CMK (cell line): Measurements from ENCODE around the gene KIDINS220.

Source experiments
- DNase-seq: peaks from one replicate; pipeline ENCODE4 v3.0.0-alpha.2; 2010; ENCODE audit warnings: low read depth

Gene KIDINS220

GRCh38 chr2:8836971-8837794 is at the start of gene KIDINS220:
Gene KIDINS220 (minus strand): TSS chr2:8837613. CDS start chr2:8827093, 10,520 bp downstream.
- DNase-seq = peak; percentile 68

DNA sequence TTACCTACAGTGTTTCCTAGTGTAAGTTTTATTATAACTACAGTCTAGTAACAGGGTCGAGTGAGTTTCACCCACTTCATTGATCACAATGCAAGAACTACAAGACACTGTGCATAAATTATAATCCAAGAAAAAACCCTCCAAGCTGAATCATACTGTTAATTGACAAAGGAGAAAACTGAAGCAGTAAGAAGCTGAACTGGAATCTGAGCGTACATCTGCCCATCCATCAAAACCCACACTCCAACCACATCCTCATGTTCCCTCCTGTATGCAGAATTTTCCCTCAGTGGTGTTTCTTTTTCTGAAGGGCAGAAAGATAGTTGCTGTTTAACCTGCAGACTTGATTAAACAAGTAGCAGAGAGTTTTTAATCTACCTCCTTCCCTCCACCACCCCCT is 49.5 kb upstream of the KIDINS220 start:
- no peak for DNase-seq

- no peak for DNase-seq
Observed at GRCh38 chr2:8886202-8886518, 48.7 kb upstream of the KIDINS220 start.

DNA sequence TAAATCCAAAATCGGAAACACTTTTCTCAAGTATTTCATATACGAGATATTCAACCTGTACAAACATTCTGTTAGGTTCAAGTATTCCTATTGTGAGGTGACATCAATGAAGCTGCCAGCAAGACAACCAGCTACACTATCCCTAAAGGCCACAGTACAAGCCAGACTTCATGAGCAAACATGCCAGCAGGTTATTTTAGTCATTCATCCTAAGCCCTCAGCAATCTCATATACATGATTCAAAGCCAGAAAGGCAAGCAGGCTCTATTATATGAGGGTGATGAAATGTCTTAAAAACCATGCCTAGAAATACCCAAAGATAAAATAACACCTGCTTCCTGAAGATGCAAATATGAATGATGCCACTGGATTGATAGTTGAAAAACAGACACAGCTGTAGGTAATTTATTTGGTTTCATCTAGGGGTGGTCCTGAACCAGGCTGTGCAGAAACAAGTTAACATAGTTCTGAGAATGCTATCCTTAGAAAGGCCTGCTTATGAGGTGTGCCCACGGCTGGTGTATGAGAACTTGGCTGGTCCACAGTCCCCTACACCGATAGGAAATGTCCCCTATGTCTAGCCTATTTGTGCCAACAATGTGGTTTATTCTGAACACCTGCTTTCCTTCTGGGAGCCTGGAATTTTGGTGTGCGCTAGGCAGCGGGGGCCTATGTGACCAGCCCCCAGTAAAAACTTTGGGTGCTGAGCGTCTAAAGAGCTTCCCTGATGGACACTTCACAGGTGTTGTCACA is 48.2 kb upstream of the KIDINS220 start:
- no peak for DNase-seq

- no peak for DNase-seq
Observed at GRCh38 chr2:8884812-8885211, 47.4 kb upstream of the KIDINS220 start.

- no peak for DNase-seq
Observed at GRCh38 chr2:8882094-8882493, 44.7 kb upstream of the KIDINS220 start.

DNA sequence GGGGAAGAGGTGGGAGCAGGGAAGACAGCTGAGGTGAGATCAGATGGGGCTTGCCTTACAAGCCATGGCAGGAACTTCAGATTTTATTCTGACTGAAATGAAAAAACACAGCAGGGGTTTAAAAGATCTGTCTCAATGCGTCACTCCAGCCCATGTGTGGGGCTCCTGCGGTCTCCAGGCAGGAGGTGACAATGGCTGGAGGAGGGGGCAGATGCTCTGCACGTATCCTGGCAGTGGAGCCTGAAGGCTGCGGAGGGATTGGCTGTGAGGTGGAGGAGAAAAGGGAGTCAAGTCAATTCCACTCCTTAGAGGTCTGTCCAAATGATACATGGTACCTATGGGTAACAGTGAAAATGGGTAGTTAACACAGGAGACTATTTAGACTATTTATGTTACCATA is 40.5 kb upstream of the KIDINS220 start:
- DNase-seq = no peak

GRCh38 chr2:8877332-8877731 is 39.9 kb upstream of the KIDINS220 start:
- no peak for DNase-seq

- no peak for DNase-seq
Observed at GRCh38 chr2:8876628-8877027, 39.2 kb upstream of the KIDINS220 start.

DNA sequence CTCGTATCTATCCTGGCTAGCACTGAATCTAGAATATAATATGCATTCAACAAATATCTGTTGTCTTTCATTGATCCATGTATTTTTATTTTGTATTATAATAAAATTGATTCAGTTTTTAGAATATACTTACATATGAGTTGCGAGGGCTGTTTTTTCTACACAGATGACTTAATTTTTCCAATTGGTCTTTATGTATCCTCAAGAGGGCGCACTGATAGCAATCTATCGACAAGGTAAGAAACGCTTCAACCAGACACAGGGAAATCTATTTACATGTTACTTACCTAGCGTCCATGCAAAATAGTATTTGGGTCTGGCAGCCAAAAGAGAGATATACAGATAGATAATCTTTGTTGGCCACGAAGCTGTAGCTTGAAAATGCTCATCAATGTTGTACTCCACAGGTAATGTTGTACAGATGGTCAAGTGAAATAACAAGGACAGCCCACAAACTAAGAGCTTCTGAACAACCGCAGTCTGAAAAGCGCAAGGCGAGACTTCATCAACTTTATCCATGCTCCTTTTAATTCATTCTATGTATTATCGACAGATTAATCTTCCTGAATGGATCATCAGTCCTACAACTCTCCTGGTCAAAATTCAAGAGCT is 35.5 kb upstream of the KIDINS220 start:
- DNase-seq = no peak

DNA sequence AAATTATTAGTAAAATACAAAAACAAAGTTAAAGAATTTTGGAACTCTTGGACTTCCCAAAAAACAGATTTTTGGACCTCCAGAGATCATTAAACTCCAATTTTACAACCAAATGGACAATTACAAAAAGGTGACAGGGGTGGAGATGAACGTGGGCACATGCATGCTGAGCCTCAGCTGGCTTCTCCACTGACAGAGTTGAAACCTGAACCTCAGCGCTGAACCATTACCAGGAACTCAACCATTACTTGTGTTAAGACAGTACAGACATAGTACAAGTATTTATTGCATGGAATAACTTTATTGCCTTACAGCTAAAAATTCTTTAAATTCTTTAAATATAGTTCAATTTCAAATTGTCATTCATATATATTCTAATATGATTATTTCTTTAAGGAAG is 33.0 kb upstream of the KIDINS220 start:
- no peak for DNase-seq

- DNase-seq = no peak
Observed at GRCh38 chr2:8867363-8867762, 29.9 kb upstream of the KIDINS220 start.

DNA sequence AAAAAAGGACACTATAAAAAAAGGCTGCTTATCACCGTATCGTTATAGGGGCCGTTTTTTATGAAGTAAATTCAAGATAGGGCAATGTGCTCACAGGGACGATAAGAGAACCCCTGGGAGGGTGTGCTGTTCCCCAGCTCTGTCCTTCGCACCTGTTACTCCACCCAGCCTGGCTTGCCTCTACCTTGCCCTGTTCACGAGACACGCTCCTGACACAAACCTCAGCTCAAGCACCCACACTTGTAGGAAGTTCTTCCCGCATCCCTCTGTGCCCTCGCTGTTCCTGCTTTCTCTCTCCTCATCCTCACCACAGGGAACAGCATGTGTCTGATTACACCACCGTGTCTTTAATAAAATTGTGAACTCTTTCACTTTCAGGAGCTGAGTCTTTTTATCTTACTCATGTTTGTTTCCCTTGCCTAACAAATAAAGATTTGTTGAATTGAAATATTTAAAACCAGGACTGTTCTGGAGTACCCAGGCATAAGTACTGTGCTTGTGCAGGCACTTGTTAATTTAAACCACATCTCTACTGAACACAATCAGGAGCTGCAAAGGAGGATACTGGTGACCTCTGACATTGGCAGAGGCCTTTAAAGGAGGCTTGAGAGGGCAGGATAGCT is 26.0 kb upstream of the KIDINS220 start:
- DNase-seq = no peak

DNA sequence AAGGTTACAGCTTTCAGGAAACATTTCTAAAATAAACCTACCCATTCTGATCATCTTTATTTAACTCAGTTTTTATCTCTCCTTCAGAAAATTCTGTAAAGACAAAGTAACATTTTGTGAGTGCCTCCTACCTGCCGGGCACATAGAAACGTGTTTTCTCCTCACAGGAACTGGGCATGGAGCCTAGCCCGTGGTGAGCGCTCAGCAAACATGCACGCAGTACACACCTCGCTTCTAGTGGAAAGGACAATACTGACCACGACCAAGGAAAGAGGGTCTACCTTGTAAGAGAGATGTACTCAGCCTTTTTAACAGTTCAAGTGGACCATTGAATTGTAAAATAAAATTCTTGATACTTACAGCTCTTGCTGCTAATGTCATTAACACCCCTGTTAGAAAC is 24.8 kb upstream of the KIDINS220 start:
- no peak for DNase-seq

DNA sequence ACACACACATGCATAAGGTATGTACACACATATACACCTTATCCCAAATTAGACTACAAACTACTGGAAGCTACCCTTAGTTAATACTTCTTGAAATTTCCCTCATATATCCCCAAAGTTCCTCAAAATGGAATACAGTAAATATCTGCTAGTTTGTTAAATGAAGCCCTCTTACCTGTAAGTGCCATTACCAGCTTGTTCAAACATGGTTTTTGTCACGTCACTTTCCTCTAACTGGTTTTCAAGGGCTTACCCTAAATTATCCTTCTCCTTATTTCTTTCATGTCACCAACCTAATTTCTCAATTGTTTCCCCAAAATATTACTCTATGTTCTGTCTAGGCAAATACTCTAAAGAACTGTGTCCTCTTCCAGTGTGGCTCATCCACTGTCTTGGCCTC is 24.4 kb upstream of the KIDINS220 start:
- no peak for DNase-seq

- DNase-seq = no peak
Observed at GRCh38 chr2:8860239-8860638, 22.8 kb upstream of the KIDINS220 start.

- no peak for DNase-seq
Observed at GRCh38 chr2:8858910-8859309, 21.5 kb upstream of the KIDINS220 start.

DNA sequence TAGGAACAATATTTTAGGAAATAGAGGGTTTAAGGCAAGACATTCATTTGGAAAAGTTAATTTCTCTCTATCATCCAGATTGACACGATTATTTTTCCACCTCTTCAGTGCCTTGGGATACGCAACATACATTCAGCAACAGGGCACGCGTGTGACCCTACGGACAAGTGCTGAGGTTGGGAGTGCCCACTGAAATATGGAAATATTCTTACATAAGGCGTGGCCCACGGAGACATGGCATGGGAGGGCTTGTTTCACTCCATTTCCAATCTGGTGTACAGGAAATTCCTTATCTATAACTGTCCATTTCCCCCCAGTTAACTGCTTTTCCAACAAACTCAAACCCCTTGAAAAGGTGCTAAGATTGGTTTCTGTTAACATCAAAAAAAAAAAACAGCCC is 20.9 kb upstream of the KIDINS220 start:
- no peak for DNase-seq

GRCh38 chr2:8857709-8858108 is 20.3 kb upstream of the KIDINS220 start:
- no peak for DNase-seq

DNA sequence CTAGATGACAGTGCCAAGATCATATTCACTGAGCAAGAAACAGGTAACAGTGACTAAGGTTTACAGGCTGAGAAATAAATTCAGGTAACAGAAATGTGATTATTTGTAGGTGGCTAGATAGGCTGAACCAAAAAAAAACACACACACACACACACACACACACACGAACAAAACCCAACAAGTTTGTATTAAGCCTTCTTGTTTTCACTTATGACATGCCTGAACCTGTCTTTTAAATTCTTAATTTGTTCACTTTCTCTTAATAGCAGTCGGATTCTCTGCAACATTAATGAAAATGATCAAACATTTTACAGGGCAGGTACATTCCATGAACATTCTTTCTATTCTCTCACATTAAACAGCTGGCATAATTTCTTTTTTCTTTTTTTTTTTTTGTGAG is 18.8 kb upstream of the KIDINS220 start:
- DNase-seq = no peak

DNA sequence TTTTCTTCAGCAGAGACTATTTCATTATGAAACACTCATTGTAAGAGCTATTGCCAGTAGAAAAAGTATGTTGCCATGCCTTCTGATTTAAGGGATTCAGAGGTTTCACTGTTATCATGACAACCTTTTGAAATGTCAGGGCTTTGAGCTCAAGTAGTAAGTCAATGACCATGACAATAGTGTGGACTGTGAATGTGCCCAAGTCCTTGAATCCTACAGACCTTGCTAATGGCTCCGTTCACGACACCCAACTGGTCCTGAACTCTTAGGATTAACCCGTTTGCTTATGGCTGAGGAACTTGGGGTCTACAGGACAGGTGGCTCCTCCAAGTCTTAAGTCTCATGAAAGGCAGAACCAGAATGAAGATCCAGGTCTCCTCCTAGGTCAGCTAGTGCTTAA is 17.6 kb upstream of the KIDINS220 start:
- no peak for DNase-seq

GRCh38 chr2:8853426-8853825 is 16.0 kb upstream of the KIDINS220 start:
- DNase-seq = no peak
